ENCODE results near the gene TSC2. TPM values are rescaled to one million over a fixed set of nuclear protein-coding genes. Genes with fewer than 3 reads are reported as not detected.

Gene TSC2
- total and polyA plus RNA-seq, 2 donors (not counting 3 experiments of a cell fraction or from before 2014, with no cell fraction given), result 87.9 to 144 TPM

DNA sequence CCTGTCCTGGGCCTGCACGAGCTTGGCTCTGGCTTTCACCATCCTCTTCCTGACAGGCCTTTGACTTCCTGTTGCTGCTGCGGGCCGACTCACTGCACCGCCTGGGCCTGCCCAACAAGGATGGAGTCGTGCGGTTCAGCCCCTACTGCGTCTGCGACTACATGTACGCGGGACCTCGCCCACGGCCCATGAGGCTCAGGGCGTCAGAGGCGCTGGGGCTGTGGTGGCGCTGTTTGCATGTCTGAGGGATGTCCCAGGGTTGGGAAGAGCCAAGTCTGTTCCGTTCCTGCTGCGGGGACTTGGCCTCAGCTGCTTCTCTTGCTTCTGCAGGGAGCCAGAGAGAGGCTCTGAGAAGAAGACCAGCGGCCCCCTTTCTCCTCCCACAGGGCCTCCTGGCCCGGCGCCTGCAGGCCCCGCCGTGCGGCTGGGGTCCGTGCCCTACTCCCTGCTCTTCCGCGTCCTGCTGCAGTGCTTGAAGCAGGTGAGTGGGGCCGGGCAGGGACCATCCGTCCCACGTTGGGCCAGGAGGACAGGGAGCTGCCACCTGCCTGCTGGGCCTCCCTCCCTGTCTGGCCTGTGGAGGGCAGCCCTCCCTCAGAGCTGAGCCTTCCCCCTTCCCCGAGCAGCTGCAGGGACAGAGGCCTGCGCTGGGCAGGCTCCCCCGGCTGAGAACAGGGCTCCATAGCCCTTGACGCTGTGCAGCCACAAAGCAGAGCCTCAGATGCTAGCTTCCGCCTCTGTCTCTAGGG lies 23.8 kb downstream of the TSC2 start:
- Histone ChIP-seq H3K4me3 (replicated peaks in 1 of 3; ENCODE audit: insufficient read depth in 1 of 3, low read depth in 1 of 3, low read length in 3 of 3) (no peak overlapping the region), H2AFZ (ENCODE audit: low read depth, low read length) (no peak overlapping the region), H3K36me3 (ENCODE audit: control insufficient read depth in 2 of 2, extremely low read depth in 1 of 2, insufficient read depth in 2 of 2, low read length in 2 of 2) (peaks cover 2 to 38% of the 10 kb centered on the region in 2 experiments), H4K20me1 (replicated peaks; ENCODE audit: control insufficient read depth, extremely low read depth, insufficient read depth, low read length) (no peaks in the 10 kb centered on the region), H3K27ac (ENCODE audit: insufficient read depth, low read depth, low read length) (no peak overlapping the region), H3K9ac (replicated peaks; ENCODE audit: extremely low read depth, insufficient read depth, low read length) (no peak overlapping the region), H3K27me3 (ENCODE audit: control insufficient read depth in 2 of 2, insufficient read depth in 2 of 2, low read length in 2 of 2) (no peaks in the 10 kb centered on the region), H3K79me2 (ENCODE audit: control insufficient read depth, insufficient read depth, low read length) (no peaks in the 10 kb centered on the region), H3K9me1 (replicated peaks; ENCODE audit: control insufficient read depth, extremely low read depth, insufficient read depth, low read length) (no peaks in the 10 kb centered on the region), H3K4me1 (ENCODE audit: control insufficient read depth, extremely low read depth, insufficient read depth, low read length) (no peaks in the 10 kb centered on the region), H3K4me2 (ENCODE audit: insufficient read depth, low read length) (no peak overlapping the region), H3K9me3 (replicated peaks; ENCODE audit: control insufficient read depth, insufficient read depth, low read length) (no peaks in the 10 kb centered on the region)
- TF ChIP-seq GATA2 (IDR thresholded peaks at IDR 0.05; ENCODE audit: insufficient read depth, insufficient read length, low read depth, low read length) (no peak), POLR2A (IDR thresholded peaks at IDR 0.05; ENCODE audit: low read depth, low read length) (no peak), CTCF (IDR thresholded peaks at IDR 0.05; ENCODE audit: extremely low read depth in 1 of 2, insufficient read depth in 1 of 2, low read depth in 1 of 2, low read length in 2 of 2) (no peak), JUN (IDR thresholded peaks at IDR 0.05; ENCODE audit: borderline replicate concordance, insufficient read depth, insufficient read length, low read depth) (no peak), POLR2AphosphoS5 (IDR thresholded peaks at IDR 0.05; ENCODE audit: insufficient read depth, low read depth, low read length) (no peak), FOS (IDR thresholded peaks at IDR 0.05; ENCODE audit: borderline replicate concordance, insufficient read depth, low read length) (no peak), EZH2 (IDR thresholded peaks at IDR 0.05; ENCODE audit: borderline replicate concordance, low read depth, low read length, severe bottlenecking) (no peak), MAX (IDR thresholded peaks at IDR 0.05; ENCODE audit: insufficient read depth, insufficient read length) (no peak), MYC (IDR thresholded peaks at IDR 0.05; ENCODE audit: low read depth, low read length) (no peak)
- ChIA-PET CTCF (interaction anchor here (1.0 to 1.4 kb wide), 3 partner anchors 13 to 69 kb away, joined by 3 to 4 read pairs (median 4); no protein-coding TSS in a partner anchor), POLR2A (no interaction called here)
- FAIRE-seq (no peak), DNase-seq (ENCODE audit: low read depth, low spot score) (no peak)
- dilution Hi-C loops (cut with MboI; ENCODE audit: extremely low pct_ligation_motif_present, low sequenced_read_pairs), result no loop called here
- BruUV-seq (replicated peaks), result no TSS peak
- intact Hi-C loops (cut with micrococcal nuclease), result no loop called here

All from endothelial cell of umbilical vein (primary cell).